Neural cell (in vitro differentiated cells): Measurements from ENCODE around the gene PDIA3. TPM values are rescaled to one million over a fixed set of nuclear protein-coding genes. Genes with fewer than 3 reads are reported as not detected.
"Not testable (repeated sequence)": the region's sequence is repeated elsewhere in the genome, so short reads cannot be mapped to it uniquely, and the experiment has no call there.

Experiments
- H2AFZ ChIP-seq: fragments of 200-600, 300-800 bp; sonication (generic), shearing (Covaris generic); 2 replicates; pipeline ENCODE4 v1.6.0; 2014; ENCODE audit warnings: low read depth, mild to moderate bottlenecking, antibody characterized with exemption, low read length, moderate library complexity
- H3F3A ChIP-seq: fragments of 200-600 bp; shearing (Covaris generic); 2 replicates; pipeline ENCODE4 v1.6.1; 2016; ENCODE audit warnings: mild to moderate bottlenecking, moderate library complexity, mixed read lengths, antibody characterized with exemption, low read length; ENCODE audit not compliant: insufficient read depth, poor library complexity, severe bottlenecking
- H3K27ac ChIP-seq: fragments of 200-600, 300-800 bp; sonication (generic), shearing (Covaris generic); 2 replicates; pipeline ENCODE4 v1.5.1; 2014; ENCODE audit warnings: mild to moderate bottlenecking, low read length, moderate library complexity
- H3K27me3 ChIP-seq: fragments of 300-800, 200-600 bp; sonication (generic), shearing (Covaris generic); 2 replicates; pipeline ENCODE4 v1.6.0; 2014; ENCODE audit warnings: mild to moderate bottlenecking, low read depth, low read length, moderate library complexity; ENCODE audit not compliant: insufficient read depth
- H3K36me3 ChIP-seq: fragments of 300-800, 200-600 bp; sonication (generic), shearing (Covaris generic); 2 replicates; pipeline ENCODE4 v1.5.1; 2014; ENCODE audit warnings: mild to moderate bottlenecking, antibody characterized with exemption, low read length, moderate library complexity; ENCODE audit not compliant: insufficient read depth
- H3K4me2 ChIP-seq: fragments of 300-800, 200-600 bp; sonication (generic), shearing (Covaris generic); 2 replicates; pipeline ENCODE4 v1.6.0; 2014; ENCODE audit warnings: mild to moderate bottlenecking, low read length
- H3K4me3 ChIP-seq: fragments of 300-800, 200-600 bp; sonication (generic), shearing (Covaris generic); 2 replicates; pipeline ENCODE4 v1.5.1; 2014; ENCODE audit warnings: mild to moderate bottlenecking, low read length, moderate library complexity
- H3K79me2 ChIP-seq: fragments of 200-600 bp; shearing (Covaris generic); replicated peaks from 2 replicates; pipeline ENCODE4 v1.6.0; 2014; ENCODE audit warnings: mild to moderate bottlenecking, low read length, moderate library complexity; ENCODE audit not compliant: insufficient read depth
- H3K9ac ChIP-seq: fragments of 300-800, 200-600 bp; sonication (generic), shearing (Covaris generic); 2 replicates; pipeline ENCODE4 v1.6.1; 2016; ENCODE audit warnings: mild to moderate bottlenecking, low read length, mixed read lengths
- H3K9me2 ChIP-seq: fragments of 200-600 bp; shearing (Covaris generic); 2 replicates; pipeline ENCODE4 v1.6.1; 2016; ENCODE audit warnings: mild to moderate bottlenecking, low read length, mixed read lengths; ENCODE audit not compliant: insufficient read depth
- H3K9me3 ChIP-seq: fragments of 200-600, 300-800 bp; sonication (generic), shearing (Covaris generic); 2 replicates; pipeline ENCODE4 v1.6.1; 2016; ENCODE audit warnings: mild to moderate bottlenecking, mixed run types, low read length, moderate library complexity, mixed read lengths
- H4K20me1 ChIP-seq: fragments of 200-600 bp; shearing (Covaris generic); 2 replicates; pipeline ENCODE4 v1.6.1; 2016; ENCODE audit warnings: mild to moderate bottlenecking, mixed run types; ENCODE audit not compliant: insufficient read depth
- CTCF ChIP-seq: fragments of 450-650 bp; IDR thresholded peaks from 2 replicates; pipeline ENCODE4 v1.5.1; 2014; ENCODE audit warnings: antibody characterized with exemption, mild to moderate bottlenecking, moderate library complexity; ENCODE audit not compliant: poor library complexity, severe bottlenecking
- EP300 ChIP-seq: fragments of 450-650 bp; conservative IDR thresholded peaks from 2 replicates; pipeline ENCODE4 v1.6.1; 2014; ENCODE audit warnings: antibody characterized with exemption, mild to moderate bottlenecking, moderate library complexity; ENCODE audit not compliant: poor library complexity, severe bottlenecking
- EZH2 ChIP-seq: fragments of 200-600, 300-800 bp; shearing (Covaris generic), sonication (generic); IDR thresholded peaks from 2 replicates; pipeline ENCODE4 v1.6.1; 2014; ENCODE audit warnings: antibody characterized with exemption, low read length, borderline replicate concordance, mild to moderate bottlenecking; ENCODE audit not compliant: insufficient read depth, poor library complexity, severe bottlenecking
- MXI1 ChIP-seq: fragments of 450-650 bp; conservative IDR thresholded peaks from 2 replicates; pipeline ENCODE4 v1.6.1; 2014; ENCODE audit warnings: antibody characterized with exemption, mild to moderate bottlenecking; ENCODE audit not compliant: poor library complexity, severe bottlenecking
- POLR2AphosphoS5 ChIP-seq: IDR thresholded peaks from 2 replicates; pipeline ENCODE4 v1.6.1; 2012
- RAD21 ChIP-seq: fragments of 450-650 bp; conservative IDR thresholded peaks from 2 replicates; pipeline ENCODE4 v1.6.1; 2014; ENCODE audit warnings: antibody characterized with exemption, mild to moderate bottlenecking, moderate library complexity
- SMC3 ChIP-seq: fragments of 450-650 bp; conservative IDR thresholded peaks from 2 replicates; pipeline ENCODE4 v1.6.1; 2014; ENCODE audit warnings: antibody characterized with exemption, mild to moderate bottlenecking, moderate library complexity; ENCODE audit not compliant: poor library complexity
- TAF1 ChIP-seq: IDR thresholded peaks from 2 replicates; pipeline ENCODE4 v1.6.1; 2012; ENCODE audit warnings: low read depth
- polyA plus RNA-seq: library from polyadenylated mRNA; depleted of rRNA; stranded (reverse); fragments of >200 nt; gene quantifications from 2 replicates; pipeline ENCODE4 v1.2.3, GENCODE V29; 2014
- TF ChIP-seq, protein P1 (sequence below): IDR thresholded peaks from 2 replicates; pipeline ENCODE4 v1.6.1; 2012; ENCODE audit warnings: borderline replicate concordance

The PDIA3 gene
- polyA plus RNA-seq, 1 donor from 2014 or later = 136 TPM

DNA sequence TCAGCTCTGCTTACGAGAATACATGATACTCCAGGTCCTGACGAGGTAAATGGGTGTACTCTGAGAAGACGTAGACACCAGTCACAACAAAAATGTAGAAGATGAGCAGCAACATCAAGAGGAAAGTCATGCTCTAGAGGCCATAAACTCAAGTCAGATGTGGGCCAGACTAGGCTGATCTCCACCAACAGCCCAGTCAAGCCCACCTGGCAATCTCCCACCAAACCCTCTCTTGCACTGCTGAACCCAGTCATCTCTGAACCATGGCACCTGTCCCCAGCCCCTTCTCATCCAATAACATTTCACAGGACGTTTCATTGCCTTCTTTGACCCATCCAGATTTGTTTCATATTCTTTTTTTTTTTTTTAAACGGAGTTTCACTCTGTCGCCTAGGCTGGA lies 10.8 kb upstream of the PDIA3 start:
- Histone ChIP-seq H3K9me2 (no peaks in the 10 kb centered on the region), H3K9ac (no peak overlapping the region), H3K9me3 (no peaks in the 10 kb centered on the region), H3K36me3 (no peaks in the 10 kb centered on the region), H3K79me2 (no peaks in the 10 kb centered on the region), H3K27me3 (no peaks in the 10 kb centered on the region), H3K27ac (no peak overlapping the region), H3K4me3 (no peak overlapping the region), H2AFZ (no peak overlapping the region), H3K4me2 (no peak overlapping the region), H3F3A (no peaks in the 10 kb centered on the region), H4K20me1 (no peaks in the 10 kb centered on the region)
- TF ChIP-seq TAF1 (no peak), RAD21 (no peak), EP300 (no peak), POLR2AphosphoS5 (no peak), SMC3 (no peak), CTCF (no peak), EZH2 (no peak), MXI1 (no peak)
- TF ChIP-seq, protein P1, sequence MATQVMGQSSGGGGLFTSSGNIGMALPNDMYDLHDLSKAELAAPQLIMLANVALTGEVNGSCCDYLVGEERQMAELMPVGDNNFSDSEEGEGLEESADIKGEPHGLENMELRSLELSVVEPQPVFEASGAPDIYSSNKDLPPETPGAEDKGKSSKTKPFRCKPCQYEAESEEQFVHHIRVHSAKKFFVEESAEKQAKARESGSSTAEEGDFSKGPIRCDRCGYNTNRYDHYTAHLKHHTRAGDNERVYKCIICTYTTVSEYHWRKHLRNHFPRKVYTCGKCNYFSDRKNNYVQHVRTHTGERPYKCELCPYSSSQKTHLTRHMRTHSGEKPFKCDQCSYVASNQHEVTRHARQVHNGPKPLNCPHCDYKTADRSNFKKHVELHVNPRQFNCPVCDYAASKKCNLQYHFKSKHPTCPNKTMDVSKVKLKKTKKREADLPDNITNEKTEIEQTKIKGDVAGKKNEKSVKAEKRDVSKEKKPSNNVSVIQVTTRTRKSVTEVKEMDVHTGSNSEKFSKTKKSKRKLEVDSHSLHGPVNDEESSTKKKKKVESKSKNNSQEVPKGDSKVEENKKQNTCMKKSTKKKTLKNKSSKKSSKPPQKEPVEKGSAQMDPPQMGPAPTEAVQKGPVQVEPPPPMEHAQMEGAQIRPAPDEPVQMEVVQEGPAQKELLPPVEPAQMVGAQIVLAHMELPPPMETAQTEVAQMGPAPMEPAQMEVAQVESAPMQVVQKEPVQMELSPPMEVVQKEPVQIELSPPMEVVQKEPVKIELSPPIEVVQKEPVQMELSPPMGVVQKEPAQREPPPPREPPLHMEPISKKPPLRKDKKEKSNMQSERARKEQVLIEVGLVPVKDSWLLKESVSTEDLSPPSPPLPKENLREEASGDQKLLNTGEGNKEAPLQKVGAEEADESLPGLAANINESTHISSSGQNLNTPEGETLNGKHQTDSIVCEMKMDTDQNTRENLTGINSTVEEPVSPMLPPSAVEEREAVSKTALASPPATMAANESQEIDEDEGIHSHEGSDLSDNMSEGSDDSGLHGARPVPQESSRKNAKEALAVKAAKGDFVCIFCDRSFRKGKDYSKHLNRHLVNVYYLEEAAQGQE = no peak

DNA sequence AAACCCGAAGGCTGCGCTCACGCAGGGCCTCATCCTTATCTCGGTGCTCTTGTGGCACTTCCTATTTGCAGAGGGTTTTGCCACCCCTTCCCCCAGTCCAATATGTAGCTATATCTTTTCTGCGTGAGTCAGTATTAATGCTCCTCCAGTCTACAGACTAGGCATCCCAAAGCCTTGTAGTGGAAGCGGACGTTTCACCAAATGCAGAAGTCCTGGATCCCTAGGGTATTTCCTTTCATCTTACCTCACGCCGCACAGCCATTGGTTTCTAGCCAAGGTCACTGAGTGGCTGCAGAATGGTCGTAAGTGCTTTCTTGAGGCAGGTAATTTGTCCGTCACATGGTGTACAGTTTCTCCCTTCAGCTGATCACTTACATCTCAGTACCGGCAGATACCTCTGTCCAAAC lies 668 bp downstream of the PDIA3 start:
- not testable (repeated sequence) for H4K20me1 ChIP-seq, H3F3A ChIP-seq, H3K9me3 ChIP-seq, H3K9me2 ChIP-seq, H3K27me3 ChIP-seq, H3K36me3 ChIP-seq
- peak overlapping the region; percentile 85 for H3K9ac ChIP-seq
- peak overlapping the region; percentile 94 for H3K4me2 ChIP-seq
- H3K79me2 ChIP-seq = peaks cover 31% of the 10 kb centered on the region
- peak overlapping the region; percentile 86 for H3K27ac ChIP-seq
- peak; percentile 7 for TF ChIP-seq MXI1
- H3K4me3 ChIP-seq = peak overlapping the region; percentile 74
- H2AFZ ChIP-seq = peak overlapping the region; percentile 71

DNA sequence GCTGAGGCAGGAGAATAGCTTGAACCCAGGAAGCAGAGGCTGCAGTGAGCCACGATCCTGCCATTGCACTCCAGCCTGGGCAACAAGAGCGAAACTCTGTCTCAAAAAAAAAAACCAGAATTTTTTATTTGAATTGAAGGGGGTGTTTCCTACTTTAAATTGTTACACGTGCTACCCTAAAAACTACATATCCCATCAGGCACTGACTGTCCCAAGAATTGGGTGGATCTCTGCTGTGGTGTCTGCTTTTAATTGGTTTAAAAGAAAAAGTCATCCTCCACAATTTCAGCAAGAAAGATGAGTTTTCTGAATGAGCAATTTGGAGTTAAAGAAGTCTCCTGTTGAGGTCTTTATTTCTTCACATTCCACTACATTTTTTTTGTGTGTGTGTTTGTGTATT lies 2.1 kb downstream of the PDIA3 start:
- Histone ChIP-seq H3K9me2 (no peaks in the 10 kb centered on the region), H3K36me3 (no peaks in the 10 kb centered on the region), H2AFZ (no peak overlapping the region), H3K4me3 (peak overlapping the region; percentile 74), H3F3A (no peaks in the 10 kb centered on the region), H3K9ac (no peak overlapping the region), H3K9me3 (no peaks in the 10 kb centered on the region), H3K4me2 (no peak overlapping the region), H3K27me3 (no peaks in the 10 kb centered on the region), H3K79me2 (peaks cover 42% of the 10 kb centered on the region), H3K27ac (no peak overlapping the region), H4K20me1 (no peaks in the 10 kb centered on the region)
- TF ChIP-seq TAF1 = no peak
- TF ChIP-seq POLR2AphosphoS5 = no peak
- no peak for TF ChIP-seq CTCF
- no peak for TF ChIP-seq EP300
